Activated CD8-positive, alpha-beta memory T cell treated with anti-CD3 and anti-CD28 coated beads for 48 hours (primary cell): ENCODE measurements around the gene IFT20.
"Not testable (repeated sequence)": the region's sequence is repeated elsewhere in the genome, so short reads cannot be mapped to it uniquely, and the experiment has no call there.

Experiments
- DNase-seq, 3 experiments: peaks; one replicate each; pipeline ENCODE4 v3.0.0-alpha.2; 2020; ENCODE audit warnings: low read depth in 2 of 3, low spot score in 2 of 3

The IFT20 gene

DNA sequence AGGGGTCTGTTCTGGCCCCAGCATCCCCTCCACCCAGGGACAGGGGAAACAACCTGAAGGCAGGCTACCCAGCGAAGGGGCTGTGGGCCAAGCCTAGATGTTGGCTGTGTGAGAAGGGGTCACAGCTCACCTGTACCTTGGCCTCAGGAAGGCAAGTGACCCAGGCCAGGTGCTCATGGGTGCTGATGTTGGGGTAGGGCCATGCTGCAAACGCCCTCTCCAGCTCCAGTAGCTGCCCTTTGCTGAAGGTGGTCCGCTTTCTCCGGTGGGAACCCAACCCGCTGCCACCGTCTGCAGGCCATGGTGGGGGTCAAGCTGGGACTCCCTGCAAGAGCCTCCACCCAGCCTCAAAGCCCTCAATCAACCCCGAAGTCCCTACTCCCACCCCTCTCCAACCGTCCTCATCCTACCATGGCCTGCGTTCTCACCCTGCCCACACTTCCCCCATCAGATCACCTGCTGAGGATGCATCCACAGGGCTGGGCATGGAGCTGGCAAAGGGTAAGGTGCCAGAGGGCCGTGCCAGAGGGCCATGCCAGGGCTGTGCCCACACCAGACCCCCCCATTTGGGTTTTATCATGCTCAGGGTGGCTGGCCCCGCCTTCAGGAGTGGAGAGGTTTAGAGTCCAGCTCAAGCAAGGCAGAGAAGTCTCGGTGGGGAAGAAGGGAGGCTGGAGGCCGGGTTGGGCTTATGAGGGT, 29.5 kb upstream of the IFT20 start, which contains the start of gene SEBOX:
SEBOX (minus strand) TSS at position 535 of the 699 bp plus-strand sequence; CDS start at position 487, 48 bp downstream.
- DNase-seq: no peak

DNA sequence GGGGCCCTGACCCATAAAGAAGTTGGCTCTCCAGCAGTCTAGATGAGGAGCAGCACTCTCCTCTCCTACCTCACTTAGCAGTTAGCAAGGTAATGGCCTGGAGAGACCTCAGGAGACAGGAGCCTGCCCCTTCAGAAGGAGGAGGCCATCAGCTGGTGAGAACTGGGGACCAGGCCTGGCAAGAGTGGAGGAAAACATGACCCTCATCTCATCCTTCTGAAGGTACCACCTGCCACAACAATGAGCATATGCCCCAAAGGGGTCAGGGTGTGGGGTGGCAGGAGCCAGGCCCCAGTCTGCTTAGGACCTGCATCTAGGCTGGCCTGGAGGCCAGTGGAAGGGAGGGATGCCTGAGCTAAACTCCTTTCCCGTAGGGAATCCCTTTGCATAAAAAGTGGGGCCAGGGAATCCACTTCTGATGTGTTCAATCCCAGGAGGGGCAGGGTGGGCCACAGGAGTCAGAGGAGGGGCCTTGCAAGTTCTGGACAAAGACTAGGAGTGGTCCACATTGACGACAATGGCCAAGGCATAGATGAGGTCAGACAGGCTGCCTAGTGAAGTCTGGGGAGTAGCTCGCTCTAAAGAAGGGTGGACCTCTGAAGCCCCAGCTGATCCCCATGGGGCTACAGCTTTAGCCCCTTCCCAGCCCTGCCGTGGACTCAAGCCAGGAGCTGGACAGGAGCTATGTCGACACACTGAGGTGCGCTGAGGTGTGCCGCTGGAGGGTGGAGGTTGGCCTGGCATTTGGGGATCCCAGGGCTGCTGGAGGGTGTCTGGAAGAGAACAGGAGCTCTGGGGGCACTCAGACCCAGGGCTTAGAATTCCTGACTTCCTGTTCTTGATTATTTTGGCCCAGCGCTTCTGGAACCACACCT, 28.7 kb upstream of the IFT20 start:
- no peak for DNase-seq

DNA sequence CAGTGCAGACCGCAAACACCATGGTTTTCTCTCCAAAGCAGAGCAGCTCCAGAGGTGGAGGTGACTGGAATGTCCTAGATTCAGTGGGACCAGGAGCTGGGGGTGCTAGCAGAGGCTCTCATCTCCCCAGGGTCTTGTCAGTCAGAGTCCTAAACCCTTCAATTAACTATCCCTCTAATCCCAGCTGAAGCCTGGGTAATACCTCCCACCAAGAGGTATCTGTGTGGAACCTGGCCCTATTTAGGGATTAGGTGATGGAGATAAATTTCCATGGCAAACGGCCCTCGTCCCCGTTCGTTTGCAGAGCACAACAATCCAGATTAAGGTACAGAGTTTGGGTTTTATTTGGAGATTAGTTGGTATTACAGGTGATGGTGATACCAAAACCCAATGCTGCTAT, 27.9 kb upstream of the IFT20 start:
- no peak for DNase-seq

DNA sequence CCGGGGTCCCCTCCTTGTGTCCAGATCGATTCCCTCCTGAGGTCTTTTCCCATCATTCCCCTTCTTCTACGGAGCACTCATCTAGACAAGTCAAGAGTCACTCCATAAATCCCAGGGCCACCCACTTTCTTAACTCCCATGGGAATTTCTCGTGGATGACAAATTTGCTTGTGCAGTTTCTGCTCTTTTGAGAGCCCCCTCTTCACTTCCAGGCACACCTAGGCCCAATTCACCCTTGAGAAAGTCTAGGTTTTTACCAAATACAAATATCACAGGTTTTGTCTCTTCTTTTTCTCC, 22.6 kb upstream of the IFT20 start:
- DNase-seq: no peak

DNA sequence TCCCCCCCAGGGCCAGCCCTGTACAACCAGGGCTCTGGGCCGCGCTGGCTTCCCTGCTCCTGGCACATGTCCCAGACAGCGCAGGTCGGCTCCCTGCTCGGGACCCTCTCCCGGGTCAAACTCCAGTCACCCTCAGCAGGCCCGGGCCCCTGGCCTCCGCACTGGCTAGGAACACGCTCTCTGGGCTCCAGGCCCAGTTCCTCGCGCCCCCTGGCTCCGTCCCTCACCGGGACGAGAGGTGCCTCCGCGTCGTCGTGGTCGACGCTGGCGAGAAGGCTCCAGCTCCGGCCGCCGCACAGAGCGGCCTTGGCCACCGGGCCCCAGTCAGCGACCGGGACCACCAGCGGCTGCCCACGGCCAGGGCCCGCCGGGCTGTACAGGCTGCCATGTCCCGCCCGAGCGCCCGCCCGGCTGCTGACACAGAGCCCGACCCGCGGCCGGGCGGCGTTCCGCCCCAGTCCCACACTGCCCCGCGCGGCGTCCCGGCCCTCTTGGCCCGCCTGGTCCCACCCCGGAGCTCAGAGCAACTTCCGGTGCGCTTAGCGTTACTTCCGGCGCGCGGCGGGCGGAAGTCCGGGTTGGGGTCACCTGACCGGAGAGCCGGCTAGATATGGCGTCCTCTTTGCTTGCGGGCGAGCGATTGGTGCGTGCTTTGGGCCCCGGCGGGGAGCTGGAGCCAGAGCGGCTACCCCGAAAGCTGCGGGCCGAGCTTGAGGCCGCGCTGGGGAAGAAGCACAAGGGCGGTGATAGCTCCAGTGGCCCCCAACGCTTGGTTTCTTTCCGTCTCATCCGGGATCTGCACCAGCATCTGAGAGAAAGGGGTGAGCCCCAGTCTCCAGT, 22.0 kb upstream of the IFT20 start, which contains the start of gene POLDIP2:
POLDIP2 (minus strand) TSS at position 467 of the 840 bp plus-strand sequence; CDS start at position 388, 79 bp downstream.
- peak; percentile 79 to 94 (median 93) for DNase-seq

DNA sequence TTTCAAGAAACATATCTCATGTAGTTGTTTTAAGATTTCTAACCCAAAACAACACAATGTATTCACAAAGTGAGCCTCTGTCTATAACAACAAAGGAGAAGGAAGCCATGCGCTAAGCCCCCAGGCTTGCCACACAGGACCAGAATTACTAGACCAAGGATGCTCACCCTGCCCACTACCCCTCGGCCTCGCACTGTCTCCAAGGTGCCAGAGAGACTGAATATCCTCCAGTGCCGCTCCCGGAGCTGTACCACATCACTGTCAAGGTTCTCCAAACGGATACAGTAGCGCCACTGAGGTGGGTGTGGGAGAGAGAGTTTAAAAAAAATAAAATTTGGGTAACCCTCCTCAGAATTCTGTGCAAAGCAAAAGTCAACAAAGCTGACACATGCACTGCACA, 15.0 kb upstream of the IFT20 start:
- no peak for DNase-seq

DNA sequence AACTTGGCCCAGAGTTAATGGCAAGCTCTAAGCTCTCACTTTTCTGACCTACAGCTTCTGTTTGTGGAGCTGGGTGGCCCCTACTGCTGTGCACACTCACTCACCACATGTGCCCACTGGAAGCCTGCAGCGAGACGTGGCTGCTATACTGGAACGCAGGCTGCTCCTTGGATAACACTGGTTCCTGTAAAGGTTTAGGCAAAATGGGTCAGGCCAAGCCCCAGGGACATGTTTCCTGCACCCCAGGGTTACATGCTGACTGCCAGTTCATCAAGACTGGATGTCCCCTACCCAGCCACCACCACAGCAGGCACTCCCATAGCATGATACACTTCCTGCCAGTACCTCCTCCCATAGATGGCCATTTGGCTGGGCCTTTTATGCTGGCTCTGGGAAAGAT, 13.7 kb upstream of the IFT20 start:
- DNase-seq: no peak

DNA sequence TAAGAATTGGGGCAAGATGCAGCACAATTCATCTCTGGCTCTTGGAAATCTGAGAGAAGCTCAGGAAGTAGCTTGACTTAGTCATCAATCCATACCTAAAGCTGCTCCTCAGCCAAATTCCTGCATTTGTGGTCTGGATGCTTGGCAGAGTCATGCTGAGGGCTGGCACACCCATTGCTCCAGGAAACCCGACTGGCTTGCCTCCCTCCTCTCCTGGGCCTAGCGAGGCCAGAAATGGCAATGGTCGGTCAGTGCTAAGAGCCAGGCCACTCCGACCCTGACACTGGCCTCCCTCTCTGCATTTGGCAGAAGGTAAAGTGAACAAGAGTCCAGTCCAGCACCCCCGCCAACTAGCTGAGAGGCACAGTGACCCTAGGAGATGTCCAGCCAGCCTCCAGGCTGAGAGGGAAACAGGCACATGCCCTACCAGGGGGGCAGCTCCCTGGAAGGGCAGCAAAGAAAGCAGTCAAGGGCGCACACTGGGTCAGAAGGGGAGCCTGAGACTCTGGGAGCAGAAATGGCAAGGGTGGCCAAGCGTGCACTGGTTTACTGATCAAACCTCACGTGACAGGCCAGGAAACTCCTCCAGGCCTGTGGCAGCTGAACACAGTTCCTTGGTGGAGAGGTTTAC, 12.1 kb upstream of the IFT20 start:
- no peak for DNase-seq

DNA sequence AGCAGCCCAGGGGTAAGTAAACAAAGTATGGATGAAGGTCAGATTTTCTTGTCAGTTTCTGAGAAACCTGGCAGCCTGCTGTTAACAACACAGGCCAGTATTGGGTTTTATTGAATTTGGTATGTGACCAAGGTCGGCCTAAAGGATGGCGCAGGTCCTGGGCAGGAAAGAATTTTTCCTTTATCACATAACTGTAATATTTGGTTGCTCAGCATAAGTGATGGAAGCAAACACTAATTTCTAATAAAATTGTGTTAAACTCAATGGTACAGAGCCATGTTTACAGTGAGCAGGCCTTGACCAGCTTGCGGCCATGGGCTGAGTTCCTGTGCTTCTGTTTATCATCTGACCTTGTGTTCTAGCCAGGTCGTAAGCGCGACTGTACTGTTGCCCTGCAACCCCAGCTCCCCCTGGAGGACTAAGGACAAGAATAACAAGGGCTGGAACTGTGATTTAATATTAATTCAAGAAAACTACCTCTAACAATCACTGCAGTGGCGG, 11.5 kb upstream of the IFT20 start:
- DNase-seq: no peak

DNA sequence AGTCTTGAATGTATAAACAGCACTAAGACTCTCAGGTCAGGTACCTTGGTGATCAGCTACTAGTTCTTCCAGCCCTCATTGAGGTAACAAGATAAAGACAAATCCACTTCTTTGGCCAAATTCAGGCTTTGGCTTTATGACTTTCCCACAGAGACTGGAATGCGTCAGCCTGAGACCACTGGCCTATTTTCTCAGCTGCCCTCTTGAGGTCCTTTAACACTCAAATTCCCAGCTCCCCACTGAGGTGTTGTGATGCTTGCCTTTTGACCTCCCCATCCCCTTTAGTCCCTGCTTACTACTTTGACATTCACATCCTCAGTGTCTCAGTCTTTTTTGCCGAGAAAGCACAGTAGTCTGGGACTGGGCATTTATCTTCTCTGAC, 10.9 kb upstream of the IFT20 start:
- no peak for DNase-seq

DNA sequence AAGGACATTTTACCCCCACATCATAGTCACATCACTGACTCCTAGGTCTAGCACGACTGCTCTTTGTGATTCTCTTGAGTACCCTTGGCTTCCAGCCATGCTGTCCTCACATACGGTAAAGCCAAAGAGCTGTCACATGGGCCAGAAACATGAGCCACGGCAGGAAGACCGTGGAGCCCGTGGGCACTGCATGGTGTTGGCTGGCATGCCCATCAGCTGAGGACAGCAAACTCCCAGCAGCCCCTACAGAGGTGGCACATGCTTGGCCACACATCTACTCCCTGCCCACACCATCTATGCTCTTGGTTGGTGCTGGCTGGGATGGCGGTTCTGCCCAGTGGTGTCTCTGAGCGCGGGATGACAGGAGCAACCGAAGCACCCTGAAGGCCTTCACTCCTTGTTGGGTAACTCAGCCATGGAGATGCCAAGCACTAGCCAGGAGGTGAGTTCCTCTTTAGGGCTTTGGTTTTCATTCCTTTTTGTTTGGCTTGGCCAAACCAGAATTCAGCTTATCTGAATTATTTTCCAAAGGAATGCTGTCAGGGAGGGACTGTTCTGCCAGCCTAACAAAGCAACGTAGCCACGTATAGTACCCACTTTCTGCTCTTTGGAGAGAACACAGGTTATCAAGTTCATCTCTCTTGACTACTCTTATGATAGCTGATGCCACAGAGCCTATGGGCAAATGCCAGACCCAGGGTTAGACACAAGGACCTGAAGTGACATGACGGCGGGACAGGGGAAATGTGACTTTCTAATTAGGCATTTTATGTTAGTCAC, 10.3 kb upstream of the IFT20 start:
- no peak for DNase-seq

DNA sequence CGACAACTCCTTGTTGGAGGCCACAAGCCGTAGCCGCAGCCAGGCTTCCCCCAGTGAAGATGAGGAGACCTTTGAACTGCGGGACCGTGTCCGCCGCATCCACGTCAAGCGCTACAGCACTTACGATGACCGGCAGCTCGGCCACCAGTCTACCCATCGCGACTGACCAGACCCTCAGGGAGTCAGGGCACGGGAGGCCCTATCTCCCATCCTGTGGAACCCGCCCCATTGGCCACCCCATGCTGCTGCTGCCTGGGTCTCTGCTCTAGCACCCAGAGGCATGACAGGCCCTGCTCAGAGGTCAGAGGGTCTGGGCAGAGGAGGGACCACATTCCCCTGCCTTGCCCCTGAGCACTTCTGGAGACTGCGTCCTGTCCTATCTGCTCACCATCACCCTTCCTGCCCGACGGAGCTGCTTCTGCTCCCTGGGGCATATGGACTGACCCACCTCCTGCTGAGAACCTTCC, 9.2 kb upstream of the IFT20 start:
- DNase-seq: no peak

DNA sequence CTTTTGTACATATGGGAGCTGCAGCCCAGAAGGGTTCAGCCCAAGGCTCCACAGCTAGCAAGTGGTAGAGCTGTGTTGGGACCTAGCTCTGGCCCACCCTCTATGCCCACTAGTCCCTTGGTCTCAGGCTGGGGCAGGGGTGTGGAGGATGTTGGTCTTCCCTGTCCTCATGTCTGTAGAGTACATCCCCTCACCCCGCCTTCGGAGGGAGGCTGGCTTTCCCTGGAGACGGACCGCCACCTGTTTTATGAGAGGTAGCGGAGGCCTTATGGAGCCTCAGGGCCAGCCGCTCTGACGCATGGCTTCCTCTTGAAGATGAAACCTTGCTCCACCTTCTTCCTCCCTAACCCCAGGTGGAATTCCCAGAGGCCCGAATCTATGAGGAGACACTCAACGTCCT, 8.7 kb upstream of the IFT20 start:
- no peak for DNase-seq

DNA sequence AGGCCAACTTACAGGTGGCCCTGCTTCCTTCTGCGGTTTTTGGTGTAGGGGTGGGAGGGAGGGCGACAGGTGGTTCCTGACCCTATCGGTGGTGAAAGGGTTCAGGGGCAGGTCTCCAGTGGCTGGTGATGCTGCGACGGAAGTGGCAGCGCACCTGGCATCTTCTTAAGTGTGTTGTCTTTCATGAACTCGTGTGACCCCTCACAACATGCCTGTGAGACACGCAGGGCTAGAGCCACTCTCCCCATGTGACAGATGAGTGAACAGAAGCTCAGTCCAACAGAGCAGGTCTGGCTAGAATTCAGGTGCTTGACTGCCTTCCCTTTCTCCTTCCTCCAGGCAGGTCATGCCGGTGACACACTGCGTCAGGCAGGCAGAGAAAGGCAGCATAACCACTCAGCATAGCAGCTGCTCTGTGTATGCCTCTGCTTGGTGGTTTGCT, 8.2 kb upstream of the IFT20 start:
- no peak for DNase-seq

DNA sequence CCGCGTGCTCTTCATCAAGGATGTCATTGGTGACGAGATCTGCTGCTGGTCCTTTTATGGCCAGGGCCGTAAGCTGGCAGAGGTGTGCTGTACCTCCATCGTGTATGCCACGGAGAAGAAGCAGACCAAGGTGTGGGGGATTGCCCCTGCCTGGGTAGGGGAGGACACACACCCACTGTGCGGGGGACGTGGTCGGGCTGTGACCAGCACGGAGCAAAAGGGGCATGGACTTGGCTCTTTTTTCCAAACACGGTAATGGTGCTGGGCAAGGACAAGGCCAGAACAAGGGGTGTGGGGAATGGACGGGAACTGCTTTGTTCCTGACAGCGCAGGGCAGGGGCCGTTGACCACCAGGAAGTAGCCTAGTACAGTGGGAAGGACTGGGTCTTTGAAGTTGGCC, 7.0 kb upstream of the IFT20 start:
- no peak for DNase-seq

DNA sequence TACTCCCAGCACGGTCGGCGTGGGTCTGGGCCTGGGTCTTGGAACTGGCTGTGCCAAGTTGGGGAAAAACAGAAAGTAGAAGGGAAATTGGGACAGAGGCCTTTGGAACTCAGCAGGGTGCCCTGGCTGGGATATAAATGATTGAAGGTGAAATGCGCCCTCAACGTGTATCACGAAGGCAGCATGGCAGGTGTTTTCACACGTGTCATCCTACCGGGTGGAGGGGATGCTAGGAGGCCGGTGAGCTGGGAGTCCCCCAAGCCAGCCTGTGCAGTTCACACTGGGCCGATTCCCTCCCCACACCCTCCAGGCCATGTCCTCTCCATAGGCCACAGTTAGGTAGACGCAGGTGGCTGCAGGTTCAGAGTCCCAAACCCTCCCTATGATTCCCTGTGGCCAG, 6.2 kb upstream of the IFT20 start:
- DNase-seq: no peak

DNA sequence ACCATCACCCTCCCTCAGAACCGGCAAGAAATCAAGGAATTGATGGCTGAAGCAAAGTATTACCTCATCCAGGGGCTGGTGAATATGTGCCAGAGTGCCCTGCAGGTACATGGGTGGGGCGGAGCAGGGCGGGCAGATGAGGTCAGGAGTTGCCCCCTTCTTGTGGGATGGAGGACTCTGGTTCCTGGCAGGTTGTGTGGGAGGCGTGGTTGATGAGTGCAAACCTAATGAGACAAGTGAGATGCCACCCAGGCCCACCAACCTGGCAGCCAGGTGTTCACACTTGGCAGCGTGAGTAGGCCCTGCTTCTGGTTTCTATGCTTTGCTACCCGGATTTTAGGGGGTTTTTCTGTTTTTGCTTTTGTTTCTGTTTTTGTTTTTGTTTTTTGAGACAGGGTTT, 5.1 kb upstream of the IFT20 start:
- no peak for DNase-seq

DNA sequence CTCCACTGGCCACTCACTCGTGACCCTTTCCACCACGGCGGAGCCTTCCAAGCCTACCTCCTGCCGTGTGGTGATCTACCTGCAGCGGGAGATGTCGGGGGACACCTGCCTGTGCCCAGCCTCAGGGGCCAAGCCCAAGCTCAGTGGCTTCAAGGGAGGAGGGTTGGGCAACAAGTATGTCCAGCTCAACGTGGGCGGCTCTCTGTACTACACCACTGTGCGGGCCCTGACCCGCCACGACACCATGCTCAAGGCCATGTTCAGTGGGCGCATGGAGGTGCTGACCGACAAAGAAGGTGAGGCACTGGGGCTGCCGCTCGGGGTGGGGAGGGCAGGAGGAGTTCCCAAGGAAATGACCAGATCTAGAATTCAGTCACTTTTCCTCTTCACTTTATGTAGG, 4.2 kb upstream of the IFT20 start:
- no peak for DNase-seq

DNA sequence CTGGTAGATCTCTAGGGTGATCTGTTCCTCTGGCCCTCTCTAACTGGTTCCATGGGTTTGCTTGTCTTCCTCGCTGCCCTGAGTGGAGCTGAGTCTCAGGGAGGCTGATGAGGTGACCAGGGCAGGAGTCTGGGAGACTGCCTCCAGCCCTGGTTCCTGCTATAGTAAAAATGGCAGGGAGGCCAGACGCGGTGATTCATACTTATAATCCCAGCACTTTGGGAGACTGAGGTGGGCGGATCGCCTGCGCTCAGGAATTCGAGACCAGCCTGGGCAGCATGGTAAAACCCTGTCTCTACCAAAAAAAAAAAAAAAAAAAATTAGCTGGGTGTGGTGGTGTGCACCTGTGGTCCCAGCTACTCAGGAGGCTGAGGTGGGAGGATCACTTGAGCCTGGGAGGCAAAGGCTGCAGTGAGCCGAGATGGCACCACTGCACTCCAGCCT, 3.5 kb upstream of the IFT20 start:
- DNase-seq: not testable (repeated sequence)
